SK-MEL-5 (cell line): Measurements from ENCODE around the gene EYA2. TPM values are rescaled to one million over a fixed set of nuclear protein-coding genes. Genes with fewer than 3 reads are reported as not detected.

Source experiments
- DNase-seq: peaks from one replicate; pipeline ENCODE4 v3.0.0-alpha.2; 2016; ENCODE audit warnings: low read depth, low spot score
- in situ Hi-C: cut with HindIII; loops from 2 replicates; pipeline ENCODE4 v1.10.0; 2016; ENCODE audit warnings: low sequenced_read_pairs, high pct_unique_total_duplicates, low pct_unique_long_range_greater_than_20kb
- total RNA-seq: library from RNA; depleted of rRNA; stranded (reverse); fragments of >200 nt; shearing (Covaris generic); gene quantifications from 2 replicates; pipeline ENCODE4 v1.2.3, GENCODE V29; 2014

The EYA2 gene
- total RNA-seq, 1 experiment from 2014 or later: not detected

DNA sequence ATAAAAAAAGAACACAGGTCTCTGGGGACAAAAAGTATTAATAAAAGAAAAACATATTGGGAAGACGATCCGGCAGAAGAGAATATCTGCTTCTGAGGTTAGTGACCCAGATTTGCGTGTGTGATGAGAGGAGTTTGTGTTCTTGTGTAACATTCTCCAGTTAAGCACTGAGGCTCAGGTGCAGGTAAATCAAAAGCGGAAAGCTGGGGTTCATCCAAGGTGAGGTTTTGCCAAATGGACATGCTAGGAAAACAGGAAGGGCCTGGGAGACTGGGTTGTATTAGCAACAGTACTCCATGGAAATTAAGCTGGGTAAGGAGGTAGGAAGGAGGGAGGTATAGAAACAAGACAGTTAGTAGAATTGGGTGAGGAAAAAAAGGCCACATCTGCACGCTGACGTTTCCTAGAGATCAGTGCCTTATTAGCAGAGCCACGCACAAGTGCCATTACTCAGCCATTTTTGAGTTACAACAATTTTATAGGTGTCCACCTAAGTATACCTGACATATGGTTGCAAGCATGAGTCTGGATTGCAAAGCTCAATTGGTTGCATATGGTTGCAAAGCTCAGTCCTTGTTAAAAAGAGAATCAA is 322.3 kb downstream of the EYA2 start:
- in situ Hi-C loops: no loop called here
- DNase-seq: no peak

DNA sequence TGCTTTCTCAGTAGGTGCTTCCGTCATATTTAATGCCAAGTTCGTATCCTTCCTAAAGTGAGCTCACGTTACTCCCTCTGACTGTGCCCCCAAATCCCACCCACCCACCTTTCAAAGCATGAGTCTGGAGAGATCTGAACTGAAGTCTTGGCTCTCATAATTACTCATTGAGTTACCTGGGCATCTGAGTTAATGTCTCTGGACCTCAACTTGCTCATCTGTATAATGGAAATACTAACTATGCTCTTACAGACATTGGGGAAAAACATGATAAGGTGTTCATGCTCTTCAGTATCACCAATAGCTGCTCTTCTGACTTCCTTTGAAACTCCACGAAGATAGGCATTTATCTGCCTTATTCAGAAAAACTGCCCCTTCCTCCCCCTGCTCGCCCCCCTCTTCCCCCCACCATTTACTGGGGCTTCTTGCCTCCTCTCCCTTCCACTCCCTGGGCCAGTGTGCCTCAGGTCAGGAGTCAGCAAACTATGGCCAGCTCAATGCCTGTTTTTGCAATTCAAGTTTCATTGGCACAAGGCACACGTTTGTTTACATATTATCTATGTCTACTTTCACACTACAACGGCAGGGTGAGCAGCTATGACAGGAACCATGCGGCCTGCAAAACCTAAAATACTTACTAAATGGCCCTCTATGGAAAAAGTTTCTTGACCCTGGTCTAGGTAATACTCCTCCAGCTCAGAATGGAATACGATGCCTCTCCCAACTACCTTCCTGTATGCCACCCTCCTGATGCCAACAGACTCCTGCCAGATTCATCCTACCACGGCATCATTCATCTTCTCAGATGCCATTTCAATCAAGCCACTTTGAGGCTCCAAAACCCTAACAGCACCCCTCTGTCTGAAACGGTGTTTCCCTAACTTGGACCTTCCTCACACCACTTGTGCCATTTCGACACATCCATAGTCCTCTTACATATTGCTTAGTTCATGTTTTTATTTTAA is 323.1 kb downstream of the EYA2 start:
- no peak for DNase-seq
- in situ Hi-C loops: no loop called here

DNA sequence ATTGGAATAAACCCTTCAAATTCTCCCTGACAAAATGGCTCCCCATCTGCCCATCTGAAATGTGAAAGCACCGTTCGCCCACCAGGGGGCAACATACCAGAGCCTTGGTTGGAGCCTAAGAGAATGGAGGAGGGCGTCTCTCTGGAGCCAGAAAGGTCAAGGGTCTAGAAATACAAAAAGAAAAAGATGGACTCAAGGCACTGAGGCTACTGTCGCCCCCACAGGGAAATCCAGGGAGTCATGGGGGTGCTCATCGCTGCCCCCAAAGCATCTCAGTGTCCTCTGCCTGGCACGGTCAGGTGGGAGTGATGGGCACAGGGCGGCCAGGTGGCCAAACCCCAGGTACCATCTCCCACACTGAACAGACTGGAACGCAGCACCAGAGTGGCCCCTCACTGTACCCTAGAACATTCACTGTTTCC is 325.5 kb downstream of the EYA2 start:
- in situ Hi-C loops: no loop called here
- peak; percentile 81 for DNase-seq

DNA sequence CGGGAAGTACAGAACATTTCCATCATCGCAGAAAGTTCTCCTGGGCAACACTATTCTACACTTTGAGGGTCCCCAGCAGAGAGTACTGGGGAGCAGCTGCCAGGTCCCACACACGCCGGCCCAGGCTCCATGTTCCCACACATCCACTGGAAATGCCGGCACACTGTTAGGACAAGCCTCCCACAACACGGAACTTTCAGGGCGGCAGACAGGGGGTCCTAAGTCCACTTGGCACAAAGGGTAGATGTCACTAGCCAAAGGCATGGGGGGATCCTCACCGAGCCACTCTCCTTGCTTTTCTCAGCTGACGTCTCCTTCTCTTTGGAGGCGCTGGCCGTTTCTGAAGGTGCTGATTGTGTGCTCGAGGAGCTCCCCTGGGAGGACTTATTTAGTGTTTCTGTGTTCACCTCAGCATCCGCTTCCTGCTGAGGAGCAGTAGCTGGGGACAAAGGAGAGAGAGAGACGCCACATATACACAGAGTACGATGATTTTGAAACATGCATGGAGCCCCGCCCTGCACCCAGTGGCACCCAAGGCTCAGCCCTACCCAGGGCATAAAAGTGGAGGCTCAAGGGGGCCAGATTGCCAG is 326.5 kb downstream of the EYA2 start:
- DNase-seq: no peak
- in situ Hi-C loops: no loop called here

DNA sequence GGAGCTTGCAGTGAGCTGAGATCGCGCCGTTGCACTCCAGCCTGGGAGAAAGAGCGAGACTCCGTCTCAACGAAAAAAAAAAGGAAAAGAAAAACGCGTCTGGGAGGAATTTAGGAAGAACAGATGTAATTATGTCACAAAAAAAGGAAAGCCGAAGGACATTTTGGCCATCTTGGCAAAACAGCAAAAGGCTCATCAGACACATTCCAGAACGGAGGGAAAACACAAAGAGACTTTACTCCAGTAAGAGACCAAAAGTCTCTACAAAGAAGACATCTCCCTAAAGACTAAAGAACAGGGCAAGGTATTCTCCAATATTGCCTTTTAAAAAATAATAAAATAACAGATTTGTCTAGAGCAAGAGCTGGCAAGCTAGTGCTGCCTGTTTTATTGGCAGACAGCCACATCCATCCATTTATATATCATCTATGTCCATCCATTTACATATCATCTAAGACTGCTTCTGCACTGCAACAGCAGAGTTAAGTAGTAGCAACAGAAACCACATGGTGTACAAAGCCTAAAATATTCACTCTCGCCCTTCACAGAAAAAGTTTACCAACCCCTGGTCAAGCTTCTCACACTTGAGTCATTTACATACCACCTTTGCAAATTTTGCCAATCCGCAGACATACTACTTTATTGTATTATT is 328.0 kb downstream of the EYA2 start:
- in situ Hi-C loops: no loop called here
- DNase-seq: no peak

DNA sequence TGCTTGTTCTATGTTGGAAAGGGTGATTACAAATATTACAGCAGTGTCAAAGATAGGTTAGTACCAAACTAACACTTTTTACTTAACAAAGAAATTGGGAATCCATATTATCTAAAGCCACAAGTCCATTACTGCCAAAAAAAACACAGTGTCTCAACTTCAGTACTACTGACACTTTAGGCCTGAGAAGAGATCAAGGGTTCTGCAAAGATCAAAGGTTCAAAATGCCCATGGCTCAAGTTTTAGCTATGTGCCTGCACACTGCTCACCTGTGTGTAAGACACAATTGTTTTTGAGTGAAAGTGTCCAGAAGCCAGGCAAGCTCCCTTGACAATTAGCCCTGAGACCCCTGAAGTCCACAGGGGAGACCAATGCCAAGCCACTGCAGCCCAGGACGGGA is 329.3 kb downstream of the EYA2 start:
- in situ Hi-C loops: no loop called here
- DNase-seq: no peak

DNA sequence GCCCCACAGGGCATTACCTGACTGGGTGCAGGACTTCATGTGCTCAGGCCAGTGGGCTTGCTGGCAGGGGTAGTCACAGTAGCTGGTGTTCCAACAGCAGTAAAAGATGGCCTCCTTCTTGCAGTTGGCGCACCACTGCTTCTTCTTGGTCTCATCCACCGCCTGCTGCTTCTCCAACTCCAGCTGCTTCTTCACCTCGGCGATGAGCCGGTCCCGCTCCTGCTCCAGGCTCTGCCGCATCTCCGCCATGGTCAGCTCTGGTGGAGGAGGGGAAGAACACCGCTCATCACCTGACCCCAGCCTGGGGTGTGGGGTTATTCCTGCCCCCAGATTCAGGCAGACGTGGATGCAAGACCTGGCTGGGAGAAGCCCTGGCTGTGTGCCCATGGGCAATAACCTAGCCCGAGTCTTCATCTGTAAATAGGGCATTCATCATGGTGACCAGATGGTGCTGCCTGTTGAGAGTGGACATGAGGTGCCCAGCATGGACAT is 329.7 kb downstream of the EYA2 start:
- in situ Hi-C loops: no loop called here
- no peak for DNase-seq

DNA sequence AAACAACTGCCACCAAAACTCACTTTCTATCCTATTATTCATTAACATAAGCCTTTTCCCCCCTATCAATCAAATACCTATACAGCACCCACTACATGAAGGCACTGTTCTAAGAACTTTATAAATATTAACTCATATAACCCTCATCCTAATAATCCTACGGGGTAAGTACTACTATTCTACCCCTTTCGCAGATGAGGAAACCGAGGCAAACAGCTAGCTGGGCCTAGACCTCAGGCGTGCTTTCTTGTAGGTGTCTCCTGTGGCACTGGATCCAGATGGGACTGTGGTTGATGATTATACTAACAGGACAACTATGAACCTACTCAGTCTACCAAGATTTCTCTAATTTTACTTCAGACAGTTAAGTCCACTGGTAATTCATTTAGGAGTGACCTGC is 330.2 kb downstream of the EYA2 start:
- in situ Hi-C loops: no loop called here
- no peak for DNase-seq

DNA sequence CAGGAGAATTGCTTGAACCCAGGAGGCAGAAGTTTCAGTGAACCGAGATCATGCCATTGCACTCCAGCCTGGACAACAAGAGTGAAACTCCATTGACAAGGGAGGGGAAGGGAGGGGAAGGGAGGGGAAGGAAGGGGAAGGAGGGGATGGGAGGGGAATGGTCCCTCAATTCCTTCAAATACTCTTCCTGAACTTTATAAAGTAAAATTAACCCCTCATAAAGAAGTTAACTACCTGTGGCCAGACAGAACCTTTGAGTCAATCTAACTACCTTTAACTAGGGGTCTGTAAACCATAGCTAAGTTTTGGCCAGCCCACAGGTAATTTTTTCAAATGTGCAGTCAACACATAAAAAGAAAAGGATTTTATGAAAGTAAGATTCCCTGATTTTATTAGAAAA is 330.8 kb downstream of the EYA2 start:
- in situ Hi-C loops: no loop called here
- no peak for DNase-seq

DNA sequence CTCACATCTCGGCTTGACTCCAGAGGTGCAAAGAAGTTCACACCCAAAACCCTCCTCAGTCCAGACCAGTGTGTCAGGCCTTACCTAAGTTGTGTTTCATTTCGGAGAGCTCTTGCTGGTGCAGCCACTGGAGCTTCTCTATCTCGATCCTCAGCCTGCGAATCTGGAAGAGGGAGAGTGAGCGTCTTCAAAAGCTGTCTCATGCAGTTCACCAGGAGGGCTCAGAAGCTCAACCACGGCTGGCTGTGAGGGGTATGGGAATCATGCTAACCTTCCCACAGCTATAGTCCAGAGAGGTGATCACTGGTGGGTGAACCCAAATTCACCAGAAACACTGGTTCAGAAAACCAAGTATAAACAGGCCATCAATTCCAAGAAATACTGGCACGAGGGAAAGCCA is 332.5 kb downstream of the EYA2 start:
- in situ Hi-C loops: no loop called here
- DNase-seq: no peak

DNA sequence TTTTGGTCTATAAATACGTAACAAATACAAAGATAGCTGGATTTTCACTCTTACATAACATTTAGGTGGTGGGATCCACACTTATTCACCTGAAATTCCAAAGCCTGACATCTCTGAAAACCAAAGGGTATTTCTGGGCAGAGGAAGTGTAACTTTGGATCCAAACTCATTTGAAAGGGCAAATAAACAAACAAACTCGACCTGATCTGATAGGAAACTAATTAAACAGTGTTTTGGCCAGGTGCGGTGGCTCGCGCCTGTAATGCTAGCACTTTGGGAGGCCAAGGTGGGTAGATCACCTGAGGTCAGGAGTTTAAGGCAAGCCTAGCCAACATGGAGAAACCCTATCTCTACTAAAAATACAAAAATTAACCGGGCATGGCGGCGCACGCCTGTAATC is 332.9 kb downstream of the EYA2 start:
- in situ Hi-C loops: no loop called here
- no peak for DNase-seq

DNA sequence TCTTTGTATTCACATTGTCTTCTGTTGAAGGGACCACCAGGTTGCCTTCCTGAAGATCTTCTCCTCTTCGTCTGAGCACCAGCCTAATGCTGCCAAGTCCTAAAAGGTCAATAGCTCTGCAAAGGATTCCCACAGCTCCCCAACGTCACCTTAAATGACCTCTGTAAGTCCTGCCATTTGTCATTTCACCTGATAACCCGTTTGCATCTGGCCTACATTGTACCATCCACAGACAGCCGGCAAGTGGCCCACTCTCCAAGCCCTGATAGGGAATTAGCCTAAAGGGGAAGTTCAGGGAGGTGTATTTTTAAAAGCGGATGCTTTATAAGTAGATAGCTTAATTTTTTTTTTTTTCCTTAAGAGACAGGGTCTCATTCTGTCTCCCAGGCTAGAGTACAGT is 334.0 kb downstream of the EYA2 start:
- in situ Hi-C loops: no loop called here
- no peak for DNase-seq

DNA sequence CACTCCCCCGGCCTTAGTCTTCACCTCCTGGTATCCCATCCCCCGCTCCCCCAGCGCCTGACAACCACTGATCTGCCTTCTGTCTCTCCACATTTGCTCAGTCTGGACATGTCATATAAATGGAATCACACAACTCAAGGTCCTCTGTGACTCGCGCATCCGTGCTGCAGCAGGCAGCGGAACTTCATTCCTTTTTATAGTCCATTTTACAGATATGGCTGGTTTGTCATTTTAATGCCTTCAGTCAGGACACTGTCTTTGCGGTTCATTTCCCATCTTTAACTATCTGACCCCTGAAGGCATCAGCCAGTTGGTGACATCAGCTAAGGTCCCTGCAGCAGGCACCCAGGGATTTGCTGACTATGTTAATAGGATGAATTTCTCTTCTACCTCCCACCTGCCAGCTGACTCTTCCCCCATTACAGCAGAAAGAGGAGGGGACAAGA is 336.2 kb downstream of the EYA2 start:
- in situ Hi-C loops: no loop called here
- DNase-seq: no peak

DNA sequence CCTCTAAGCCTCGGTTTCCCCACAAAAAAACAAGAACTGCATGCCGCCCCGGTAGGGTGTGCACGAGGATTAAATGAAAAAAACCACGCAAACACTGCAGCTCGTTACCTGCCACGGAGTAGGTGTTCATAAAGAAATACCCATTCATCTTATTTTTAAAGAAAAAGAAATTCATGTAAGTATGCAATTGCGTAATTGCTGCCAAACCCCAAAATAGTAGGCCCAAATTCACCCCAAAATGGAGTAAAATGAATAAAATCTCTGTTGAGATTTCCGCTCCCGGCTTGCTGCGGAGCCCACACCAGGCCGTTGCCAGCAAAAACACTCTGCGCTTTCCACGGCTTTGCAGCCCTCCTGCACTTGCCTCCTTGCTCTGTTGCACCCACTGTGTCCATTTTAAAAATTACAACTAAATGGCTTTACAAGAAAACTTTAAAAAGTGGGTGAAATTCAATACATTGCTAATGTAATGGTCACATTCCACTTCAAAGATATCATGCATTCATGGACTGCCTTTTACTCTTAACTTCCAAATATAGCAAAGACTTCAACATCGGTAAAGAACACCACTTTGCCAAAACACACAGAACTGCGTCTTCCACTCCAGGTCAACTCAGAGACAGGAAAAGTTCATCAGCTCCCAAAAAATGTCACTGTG is 336.9 kb downstream of the EYA2 start:
- no peak for DNase-seq
- in situ Hi-C loops: no loop called here

DNA sequence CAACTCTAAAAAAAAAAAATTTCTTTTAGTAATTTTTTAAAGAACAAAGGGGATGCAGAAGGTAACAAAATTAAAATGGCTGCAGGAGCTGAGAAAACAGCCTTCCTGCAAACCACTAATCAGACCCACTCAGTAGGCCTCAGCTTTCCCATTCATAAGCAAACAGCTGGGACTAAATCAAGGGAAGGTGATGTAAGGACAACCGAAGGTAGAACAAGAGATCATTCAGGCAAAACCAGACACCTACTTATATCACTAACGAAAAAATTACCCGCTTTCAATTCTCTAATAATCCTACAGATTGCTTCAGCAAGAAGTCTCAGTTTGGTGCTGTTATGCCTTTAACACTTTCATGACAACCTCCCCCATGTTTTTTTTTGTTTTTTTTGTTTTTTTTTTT is 337.9 kb downstream of the EYA2 start:
- in situ Hi-C loops: no loop called here
- DNase-seq: no peak

DNA sequence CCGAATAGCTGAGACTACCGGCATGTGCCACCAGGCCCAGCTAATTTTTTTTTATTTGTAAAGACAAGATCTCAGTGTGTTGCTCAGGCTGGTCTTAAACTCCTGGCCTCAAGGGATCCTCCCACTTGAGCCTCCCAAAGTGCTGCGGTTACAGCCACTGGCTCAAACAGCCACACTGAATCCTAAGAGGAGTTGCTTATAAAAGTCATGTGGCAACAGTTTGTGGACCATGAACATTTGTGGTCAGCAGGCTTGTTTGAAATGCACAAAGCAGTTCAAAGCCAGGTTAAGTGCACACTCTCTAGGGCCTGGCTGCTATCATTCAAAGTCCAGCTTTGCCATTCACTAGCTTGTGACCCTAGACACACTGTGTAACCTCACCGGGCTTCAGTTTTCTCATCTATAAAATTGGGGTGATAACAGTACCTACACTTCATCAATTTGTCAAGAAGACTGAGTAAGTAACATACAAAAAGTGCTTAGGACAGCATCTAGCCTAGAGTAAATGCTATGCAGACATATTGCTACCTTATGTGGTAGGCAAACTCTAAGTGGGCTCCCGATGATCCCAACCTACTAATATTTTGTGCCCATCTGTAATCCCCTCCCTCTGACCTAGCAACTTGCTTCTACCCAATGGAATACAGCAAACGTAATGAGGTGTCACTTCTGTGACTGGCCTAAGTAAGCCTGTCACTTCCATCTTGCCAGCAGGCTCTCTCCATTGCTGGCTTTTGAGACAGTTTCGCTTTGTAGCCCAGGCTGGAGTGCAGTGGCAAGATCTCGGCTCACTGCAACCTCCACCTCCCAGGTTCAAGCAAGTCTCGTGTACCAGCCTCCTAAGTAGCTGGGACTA is 338.9 kb downstream of the EYA2 start:
- DNase-seq: peak; percentile 34
- in situ Hi-C loops: no loop called here

DNA sequence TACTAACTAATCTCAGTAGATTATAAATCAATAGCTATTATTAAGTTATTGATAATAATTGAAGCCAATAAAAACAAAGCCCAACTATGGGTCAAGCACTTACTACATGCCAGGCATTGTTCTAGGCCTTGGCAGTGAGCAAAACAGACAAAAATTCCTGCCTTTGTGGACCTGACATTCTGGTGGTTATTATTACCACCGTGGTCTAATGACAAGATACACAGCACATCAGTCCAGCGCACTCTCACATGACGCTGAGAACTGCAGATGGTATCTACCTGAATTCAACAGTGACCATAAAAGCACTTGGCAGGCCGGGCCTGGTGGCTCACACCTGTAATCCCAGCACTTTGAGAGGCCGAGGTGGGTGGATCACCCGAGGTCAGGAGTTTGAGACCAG is 340.5 kb downstream of the EYA2 start:
- no peak for DNase-seq
- in situ Hi-C loops: no loop called here
